Thoracic aorta (tissue), 2 donors: ENCODE measurements around the gene LRRC27. TPM values are rescaled to one million over a fixed set of nuclear protein-coding genes. Genes with fewer than 3 reads are reported as not detected.

Experiments
- ATAC-seq: fragments of 150-250 bp; one replicate; pipeline ENCODE4 v1.8.0; 2017; ENCODE audit warnings: low read depth; ENCODE audit not compliant: insufficient number of reproducible peaks, low FRiP score
- DNase-seq: peaks from one replicate; pipeline ENCODE4 v3.0.0-alpha.2; 2020; ENCODE audit warnings: low spot score
- H3K27ac ChIP-seq, 2 donors: fragments of 200-600 bp; sonication (generic); 1 replicate in 1 of 2; 2 replicates in 1 of 2; pipeline ENCODE4 v1.5.1; 2016; ENCODE audit warnings: mild to moderate bottlenecking in 2 of 2, moderate library complexity in 2 of 2
- H3K27me3 ChIP-seq: fragments of 200-600 bp; sonication (generic); replicated peaks from 2 replicates; pipeline ENCODE4 v1.6.0; 2016; ENCODE audit warnings: mild to moderate bottlenecking; ENCODE audit not compliant: insufficient read depth
- H3K36me3 ChIP-seq: fragments of 200-600 bp; sonication (generic); one replicate; pipeline ENCODE4 v1.5.1; 2016
- H3K4me1 ChIP-seq, 2 donors: fragments of 200-600 bp; sonication (generic); 1 replicate in 1 of 2; 2 replicates in 1 of 2; pipeline versions ENCODE4 v1.5.1 to v1.6.0; 2016; ENCODE audit warnings: low read depth in 2 of 2, mild to moderate bottlenecking in 1 of 2; ENCODE audit not compliant: control insufficient read depth in 1 of 2
- H3K4me3 ChIP-seq: fragments of 200-600 bp; sonication (generic); 2 replicates; pipeline ENCODE4 v1.5.1; 2016; ENCODE audit warnings: mild to moderate bottlenecking
- H3K9me3 ChIP-seq: fragments of 200-600 bp; sonication (generic); 2 replicates; pipeline ENCODE4 v1.5.1; 2016
- CTCF ChIP-seq: fragments of 200-600 bp; sonication (generic); IDR thresholded peaks from one replicate; pipeline ENCODE4 v1.5.1; 2019; ENCODE audit warnings: antibody characterized with exemption
- total RNA-seq, 2 donors: library from RNA; depleted of rRNA; stranded (reverse); fragments of >200 nt; gene quantifications; one replicate each; pipeline versions ENCODE4 v1.1.0 to v1.2.3, GENCODE V29; 2016

LRRC27 gene
- total RNA-seq, 2 donors from 2014 or later, result 3.2 to 8.9 TPM

DNA sequence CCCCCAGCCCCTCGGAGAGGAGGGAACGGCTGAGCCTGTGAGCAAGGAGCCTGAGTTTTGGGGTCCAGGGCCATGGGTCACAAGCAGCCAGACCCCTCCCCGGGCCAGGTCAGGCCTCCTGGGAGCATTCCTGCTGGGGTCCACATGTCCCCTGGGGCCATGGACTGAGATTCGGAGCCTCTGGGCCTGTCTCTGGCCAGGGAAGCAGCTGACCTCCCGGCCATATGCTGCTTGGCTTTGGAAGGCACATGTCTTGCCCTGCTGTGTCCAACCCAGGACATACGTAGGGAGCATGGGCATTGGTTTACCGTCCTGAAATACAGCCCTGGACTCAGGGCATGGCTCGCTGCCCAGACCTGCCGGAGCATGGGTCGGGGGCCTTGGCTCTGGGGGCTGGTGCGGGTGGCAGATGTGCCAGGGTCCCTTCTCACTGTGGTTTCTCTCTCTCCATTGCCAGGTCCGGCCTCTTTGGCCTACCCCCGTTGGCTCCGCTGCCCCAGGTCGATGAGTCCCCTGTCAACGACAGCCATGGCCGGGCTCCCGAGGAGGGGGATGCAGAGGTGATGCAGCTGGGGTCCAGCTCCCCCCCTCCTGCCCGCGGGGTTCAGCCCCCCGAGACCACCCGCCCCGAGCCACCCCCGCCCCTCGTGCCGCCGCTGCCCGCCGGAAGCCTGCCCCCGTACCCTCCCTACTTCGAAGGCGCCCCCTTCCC is 72.3 kb downstream of the LRRC27 start:
- H3K27me3 ChIP-seq, result no peaks in the 10 kb centered on the region
- no peak for DNase-seq
- no peak overlapping the region for H3K4me3 ChIP-seq
- H3K36me3 ChIP-seq, result peaks cover 5% of the 10 kb centered on the region
- H3K27ac ChIP-seq, result no peak overlapping the region
- TF ChIP-seq CTCF, result no peak
- ATAC-seq, result no peak
- no peaks in the 10 kb centered on the region for H3K4me1 ChIP-seq
- no peaks in the 10 kb centered on the region for H3K9me3 ChIP-seq

DNA sequence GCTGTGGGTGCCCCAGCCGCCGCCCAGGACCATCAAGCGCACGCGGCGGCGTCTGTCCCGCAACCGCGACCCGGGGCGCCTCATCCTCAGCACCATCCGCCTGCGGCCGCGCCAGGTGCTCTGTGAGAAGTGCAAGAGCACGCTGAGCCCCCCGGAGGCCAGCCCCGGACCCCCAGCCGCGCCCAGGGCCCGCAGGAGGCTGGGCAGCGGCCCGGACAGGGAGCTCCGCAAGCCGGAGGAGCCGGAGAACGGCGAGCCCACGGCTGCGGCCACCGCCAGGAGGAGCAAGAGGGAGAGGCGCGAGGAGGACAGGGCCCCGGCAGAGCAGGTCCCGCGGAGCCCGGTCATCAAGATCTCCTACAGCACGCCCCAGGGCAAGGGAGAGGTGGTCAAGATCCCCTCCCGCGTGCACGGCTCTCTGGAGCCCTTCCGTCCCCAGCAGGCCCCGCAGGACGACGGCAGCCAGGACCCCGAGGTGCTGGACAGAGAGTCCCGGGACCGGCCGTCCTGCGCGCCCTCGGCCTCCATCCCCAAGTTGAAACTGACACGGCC is 73.0 kb downstream of the LRRC27 start:
- peaks cover 5% of the 10 kb centered on the region for H3K36me3 ChIP-seq
- no peaks in the 10 kb centered on the region for H3K27me3 ChIP-seq
- DNase-seq (no peak), ATAC-seq (no peak)
- no peak overlapping the region for H3K27ac ChIP-seq
- no peak for TF ChIP-seq CTCF
- no peaks in the 10 kb centered on the region for H3K9me3 ChIP-seq
- H3K4me1 ChIP-seq, result no peaks in the 10 kb centered on the region
- H3K4me3 ChIP-seq, result no peak overlapping the region

DNA sequence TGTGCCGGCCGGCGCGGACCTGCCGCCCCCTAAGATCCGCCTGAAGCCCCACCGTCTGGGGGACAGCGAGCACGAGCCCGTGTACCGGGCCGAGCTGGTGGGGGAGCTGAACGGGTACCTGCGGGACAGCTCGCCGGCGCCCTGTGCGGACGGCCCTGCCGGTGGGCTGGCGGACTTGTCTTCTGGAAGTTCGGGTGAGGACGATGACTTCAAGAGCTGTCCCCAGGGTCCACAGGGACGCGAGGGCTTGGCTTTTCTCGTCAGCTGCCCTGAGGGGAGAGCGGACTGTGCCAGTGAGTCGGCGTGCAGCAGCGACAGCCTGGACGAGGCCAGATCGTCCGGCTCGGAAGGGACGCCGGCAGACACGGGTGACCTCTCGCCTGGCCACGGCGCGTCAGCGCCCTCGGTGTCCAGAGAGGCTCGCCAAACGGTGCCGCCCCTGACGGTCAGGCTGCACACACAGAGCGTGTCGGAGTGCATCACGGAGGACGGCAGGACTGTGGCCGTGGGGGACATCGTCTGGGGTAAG is 73.5 kb downstream of the LRRC27 start:
- H3K4me3 ChIP-seq, result no peak overlapping the region
- H3K9me3 ChIP-seq, result no peaks in the 10 kb centered on the region
- DNase-seq (no peak), ATAC-seq (no peak)
- H3K4me1 ChIP-seq, result no peaks in the 10 kb centered on the region
- H3K27ac ChIP-seq, result no peak overlapping the region
- H3K36me3 ChIP-seq, result peaks cover 5% of the 10 kb centered on the region
- no peaks in the 10 kb centered on the region for H3K27me3 ChIP-seq
- TF ChIP-seq CTCF, result no peak

DNA sequence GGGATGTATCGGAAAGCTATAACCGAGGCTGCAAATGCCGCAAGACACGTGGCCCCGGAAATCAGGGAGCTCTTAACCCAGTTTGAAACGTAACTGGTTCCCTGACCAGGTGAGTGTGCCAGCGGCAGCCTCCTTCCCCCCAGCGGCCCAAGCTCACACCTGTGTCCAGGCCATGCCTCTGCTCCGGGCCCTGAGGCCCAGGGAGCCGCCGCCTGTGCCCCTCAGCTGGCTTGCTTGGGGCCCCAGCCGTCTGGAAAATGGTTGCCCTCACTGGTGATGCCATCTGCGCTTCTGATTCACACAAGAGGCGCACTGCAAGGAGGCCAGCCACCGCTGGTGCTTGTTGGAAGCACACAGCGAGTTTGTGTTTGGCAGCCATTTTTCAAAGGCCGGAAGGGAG is 74.2 kb downstream of the LRRC27 start:
- H3K27ac ChIP-seq, result no peak overlapping the region
- no peaks in the 10 kb centered on the region for H3K27me3 ChIP-seq
- H3K4me1 ChIP-seq, result peaks cover 1 to 3% of the 10 kb centered on the region in 2 donors

More for the DNA sequence above, 74.2 kb downstream of the LRRC27 start:
- DNase-seq (no peak), ATAC-seq (no peak)
- Histone ChIP-seq H3K36me3 (peaks cover 5% of the 10 kb centered on the region), H3K4me3 (no peak overlapping the region), H3K9me3 (no peaks in the 10 kb centered on the region)
- TF ChIP-seq CTCF, result no peak
